K562 (cell line): ENCODE data around the gene PIAS3. TPM values are rescaled to one million over a fixed set of nuclear protein-coding genes. Genes with fewer than 3 reads are reported as not detected.

ENCODE experiments used
- CBX5 ChIP-seq: IDR thresholded peaks from 2 replicates; pipeline ENCODE4 v1.6.1; 2014; ENCODE audit warnings: low read depth, borderline replicate concordance
- CBX8 ChIP-seq: fragments of 200-600 bp; sonication (generic); IDR thresholded peaks from 2 replicates; pipeline ENCODE4 v1.6.1; 2012; ENCODE audit warnings: borderline replicate concordance, mixed run types, low read depth, mild to moderate bottlenecking, moderate library complexity, mixed read lengths, low read length, control low read depth, inconsistent platforms; ENCODE audit not compliant: poor library complexity, severe bottlenecking; ENCODE audit errors: extremely low read depth
- CC2D1A ChIP-seq: fragments of 450-650 bp; IDR thresholded peaks from 2 replicates; pipeline ENCODE4 v1.6.1; 2017; ENCODE audit warnings: mild to moderate bottlenecking
- HNRNPH1 ChIP-seq: fragments of 200-400 bp; formaldehyde crosslinking; optimal IDR thresholded peaks from 2 replicates; pipeline ENCODE3; 2017; ENCODE audit warnings: low read depth, mild to moderate bottlenecking, low read length, moderate library complexity
- LEF1 ChIP-seq: fragments of 450-650 bp; IDR thresholded peaks from 2 replicates; pipeline ENCODE4 v1.6.1; 2016; ENCODE audit warnings: mild to moderate bottlenecking
- MCM2 ChIP-seq: fragments of 450-650 bp; IDR thresholded peaks from 2 replicates; pipeline ENCODE4 v1.6.1; 2017; ENCODE audit warnings: low read depth, mild to moderate bottlenecking
- NFE2L1 ChIP-seq: fragments of 450-650 bp; IDR thresholded peaks from 2 replicates; pipeline ENCODE4 v1.6.1; 2016; ENCODE audit warnings: missing genetic modification characterization, low read depth, mild to moderate bottlenecking, missing compliant biosample characterization, moderate library complexity, borderline replicate concordance
- PTTG1 ChIP-seq: fragments of 450-650 bp; IDR thresholded peaks from 2 replicates; pipeline ENCODE4 v1.6.1; 2016; ENCODE audit warnings: low read depth, mild to moderate bottlenecking, missing genetic modification characterization, missing compliant biosample characterization
- RBFOX2 ChIP-seq: fragments of 200-400 bp; formaldehyde crosslinking; IDR thresholded peaks from 2 replicates; pipeline ENCODE4 v1.6.1; 2017; ENCODE audit warnings: low read depth, mild to moderate bottlenecking, low read length, moderate library complexity
- TFAM ChIP-seq: fragments of 250-450 bp; sonication (Bioruptor Pico); conservative IDR thresholded peaks from 2 replicates; pipeline ENCODE4 v1.5.0; 2021; ENCODE audit warnings: mild to moderate bottlenecking, moderate library complexity
- ZNF583 ChIP-seq: fragments of 250-450 bp; sonication (Bioruptor Pico); IDR thresholded peaks from 2 replicates; pipeline ENCODE4 v1.4.0; 2020
- ZNF589 ChIP-seq: fragments of 200-800 bp; sonication (Bioruptor generic); IDR thresholded peaks from 2 replicates; pipeline ENCODE4 v1.6.1; 2016; ENCODE audit warnings: low read depth, missing genetic modification characterization, missing compliant biosample characterization
- ZNF75A ChIP-seq: fragments of 450-650 bp; formaldehyde crosslinking; IDR thresholded peaks from 2 replicates; pipeline ENCODE4 v1.4.0; 2020; ENCODE audit warnings: mild to moderate bottlenecking
- ZNF780A ChIP-seq: fragments of 250-450 bp; sonication (Bioruptor Pico); IDR thresholded peaks from 2 replicates; pipeline ENCODE4 v1.5.0; 2021; ENCODE audit warnings: mild to moderate bottlenecking
- polyA plus RNA-seq, 8 experiments: library from polyadenylated mRNA; depleted of rRNA in 4 of 8; stranded (reverse) in 5 of 8; unstranded in 3 of 8; fragments of >200 nt; fragmentation: Nextera tagmentation in 2 of 8; fragmentation: Illumina TruSeq in 1 of 8; extraction: Ambion mirVana in 2 of 8; extraction: Trizol in 1 of 8; gene quantifications; 2 replicates each; pipeline versions ENCODE4 v1.2.1 to v1.2.3, GENCODE V29; 2011 to 2014; ENCODE audit warnings: inconsistent platforms in 1 of 8, missing spikeins in 1 of 8
- total RNA-seq, 7 experiments: library from RNA; depleted of rRNA in 6 of 7; stranded (reverse); fragments of >200 nt in 6 of 7; fragmentation: Illumina TruSeq in 2 of 7; extraction: Trizol in 2 of 7; gene quantifications; 2 replicates each; pipeline versions ENCODE4 v1.2.1 to v1.2.3, GENCODE V29; 2011 to 2021; ENCODE audit warnings: low replicate concordance in 1 of 7
- TF ChIP-seq, protein P1 (sequence below): fragments of 450-650 bp; IDR thresholded peaks from 2 replicates; pipeline ENCODE4 v1.6.1; 2016; ENCODE audit warnings: mild to moderate bottlenecking, moderate library complexity

PIAS3 gene
- total and polyA plus RNA-seq, 9 of the 15 experiments (the other 6 are each of a cell fraction or from before 2014, with no cell fraction given): 1.1 to 25.6 (median 7.9) TPM

DNA sequence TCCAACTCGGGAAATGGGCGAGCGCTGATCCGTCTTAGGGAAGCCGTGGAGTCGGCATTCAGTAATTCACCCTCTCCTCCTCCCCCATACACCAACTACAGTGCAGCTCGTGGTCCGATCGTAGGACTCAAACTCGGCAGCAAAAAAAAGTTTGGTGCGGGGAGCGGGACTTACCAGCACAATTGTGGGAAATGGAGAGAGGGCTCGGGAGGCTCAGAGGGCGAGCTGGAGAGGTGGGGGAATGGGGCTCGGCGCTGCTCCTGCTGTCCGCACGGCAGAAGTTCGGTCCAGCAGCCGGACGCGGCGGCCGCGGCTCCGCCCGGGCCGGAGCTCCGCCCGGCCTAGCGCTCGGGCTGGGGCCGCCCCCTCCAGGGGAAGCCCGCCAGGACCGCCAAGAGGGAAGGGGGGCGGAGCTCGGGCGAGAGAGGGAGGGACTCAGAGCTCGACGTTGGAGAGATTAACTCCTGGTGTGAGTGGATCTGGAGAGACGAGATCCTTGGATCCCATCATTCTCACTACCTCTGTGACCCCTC is 676 bp upstream of the PIAS3 start (continued):
- TF ChIP-seq, protein P1, sequence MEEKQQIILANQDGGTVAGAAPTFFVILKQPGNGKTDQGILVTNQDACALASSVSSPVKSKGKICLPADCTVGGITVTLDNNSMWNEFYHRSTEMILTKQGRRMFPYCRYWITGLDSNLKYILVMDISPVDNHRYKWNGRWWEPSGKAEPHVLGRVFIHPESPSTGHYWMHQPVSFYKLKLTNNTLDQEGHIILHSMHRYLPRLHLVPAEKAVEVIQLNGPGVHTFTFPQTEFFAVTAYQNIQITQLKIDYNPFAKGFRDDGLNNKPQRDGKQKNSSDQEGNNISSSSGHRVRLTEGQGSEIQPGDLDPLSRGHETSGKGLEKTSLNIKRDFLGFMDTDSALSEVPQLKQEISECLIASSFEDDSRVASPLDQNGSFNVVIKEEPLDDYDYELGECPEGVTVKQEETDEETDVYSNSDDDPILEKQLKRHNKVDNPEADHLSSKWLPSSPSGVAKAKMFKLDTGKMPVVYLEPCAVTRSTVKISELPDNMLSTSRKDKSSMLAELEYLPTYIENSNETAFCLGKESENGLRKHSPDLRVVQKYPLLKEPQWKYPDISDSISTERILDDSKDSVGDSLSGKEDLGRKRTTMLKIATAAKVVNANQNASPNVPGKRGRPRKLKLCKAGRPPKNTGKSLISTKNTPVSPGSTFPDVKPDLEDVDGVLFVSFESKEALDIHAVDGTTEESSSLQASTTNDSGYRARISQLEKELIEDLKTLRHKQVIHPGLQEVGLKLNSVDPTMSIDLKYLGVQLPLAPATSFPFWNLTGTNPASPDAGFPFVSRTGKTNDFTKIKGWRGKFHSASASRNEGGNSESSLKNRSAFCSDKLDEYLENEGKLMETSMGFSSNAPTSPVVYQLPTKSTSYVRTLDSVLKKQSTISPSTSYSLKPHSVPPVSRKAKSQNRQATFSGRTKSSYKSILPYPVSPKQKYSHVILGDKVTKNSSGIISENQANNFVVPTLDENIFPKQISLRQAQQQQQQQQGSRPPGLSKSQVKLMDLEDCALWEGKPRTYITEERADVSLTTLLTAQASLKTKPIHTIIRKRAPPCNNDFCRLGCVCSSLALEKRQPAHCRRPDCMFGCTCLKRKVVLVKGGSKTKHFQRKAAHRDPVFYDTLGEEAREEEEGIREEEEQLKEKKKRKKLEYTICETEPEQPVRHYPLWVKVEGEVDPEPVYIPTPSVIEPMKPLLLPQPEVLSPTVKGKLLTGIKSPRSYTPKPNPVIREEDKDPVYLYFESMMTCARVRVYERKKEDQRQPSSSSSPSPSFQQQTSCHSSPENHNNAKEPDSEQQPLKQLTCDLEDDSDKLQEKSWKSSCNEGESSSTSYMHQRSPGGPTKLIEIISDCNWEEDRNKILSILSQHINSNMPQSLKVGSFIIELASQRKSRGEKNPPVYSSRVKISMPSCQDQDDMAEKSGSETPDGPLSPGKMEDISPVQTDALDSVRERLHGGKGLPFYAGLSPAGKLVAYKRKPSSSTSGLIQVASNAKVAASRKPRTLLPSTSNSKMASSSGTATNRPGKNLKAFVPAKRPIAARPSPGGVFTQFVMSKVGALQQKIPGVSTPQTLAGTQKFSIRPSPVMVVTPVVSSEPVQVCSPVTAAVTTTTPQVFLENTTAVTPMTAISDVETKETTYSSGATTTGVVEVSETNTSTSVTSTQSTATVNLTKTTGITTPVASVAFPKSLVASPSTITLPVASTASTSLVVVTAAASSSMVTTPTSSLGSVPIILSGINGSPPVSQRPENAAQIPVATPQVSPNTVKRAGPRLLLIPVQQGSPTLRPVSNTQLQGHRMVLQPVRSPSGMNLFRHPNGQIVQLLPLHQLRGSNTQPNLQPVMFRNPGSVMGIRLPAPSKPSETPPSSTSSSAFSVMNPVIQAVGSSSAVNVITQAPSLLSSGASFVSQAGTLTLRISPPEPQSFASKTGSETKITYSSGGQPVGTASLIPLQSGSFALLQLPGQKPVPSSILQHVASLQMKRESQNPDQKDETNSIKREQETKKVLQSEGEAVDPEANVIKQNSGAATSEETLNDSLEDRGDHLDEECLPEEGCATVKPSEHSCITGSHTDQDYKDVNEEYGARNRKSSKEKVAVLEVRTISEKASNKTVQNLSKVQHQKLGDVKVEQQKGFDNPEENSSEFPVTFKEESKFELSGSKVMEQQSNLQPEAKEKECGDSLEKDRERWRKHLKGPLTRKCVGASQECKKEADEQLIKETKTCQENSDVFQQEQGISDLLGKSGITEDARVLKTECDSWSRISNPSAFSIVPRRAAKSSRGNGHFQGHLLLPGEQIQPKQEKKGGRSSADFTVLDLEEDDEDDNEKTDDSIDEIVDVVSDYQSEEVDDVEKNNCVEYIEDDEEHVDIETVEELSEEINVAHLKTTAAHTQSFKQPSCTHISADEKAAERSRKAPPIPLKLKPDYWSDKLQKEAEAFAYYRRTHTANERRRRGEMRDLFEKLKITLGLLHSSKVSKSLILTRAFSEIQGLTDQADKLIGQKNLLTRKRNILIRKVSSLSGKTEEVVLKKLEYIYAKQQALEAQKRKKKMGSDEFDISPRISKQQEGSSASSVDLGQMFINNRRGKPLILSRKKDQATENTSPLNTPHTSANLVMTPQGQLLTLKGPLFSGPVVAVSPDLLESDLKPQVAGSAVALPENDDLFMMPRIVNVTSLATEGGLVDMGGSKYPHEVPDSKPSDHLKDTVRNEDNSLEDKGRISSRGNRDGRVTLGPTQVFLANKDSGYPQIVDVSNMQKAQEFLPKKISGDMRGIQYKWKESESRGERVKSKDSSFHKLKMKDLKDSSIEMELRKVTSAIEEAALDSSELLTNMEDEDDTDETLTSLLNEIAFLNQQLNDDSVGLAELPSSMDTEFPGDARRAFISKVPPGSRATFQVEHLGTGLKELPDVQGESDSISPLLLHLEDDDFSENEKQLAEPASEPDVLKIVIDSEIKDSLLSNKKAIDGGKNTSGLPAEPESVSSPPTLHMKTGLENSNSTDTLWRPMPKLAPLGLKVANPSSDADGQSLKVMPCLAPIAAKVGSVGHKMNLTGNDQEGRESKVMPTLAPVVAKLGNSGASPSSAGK: no peak
- TF ChIP-seq LEF1 (no peak), MCM2 (no peak), ZNF75A (CRISPR knock-in tag) (no peak), CBX5 (no peak), PTTG1 (tag) (no peak), CBX8 (no peak), ZNF583 (CRISPR knock-in tag) (no peak), CC2D1A (no peak; the same call in 1 of the 2 replicates), TFAM (CRISPR knock-in tag) (no peak), RBFOX2 (peak; percentile 78), HNRNPH1 (no peak), ZNF780A (CRISPR knock-in tag) (no peak), ZNF589 (CRISPR knock-in tag) (0 out of 2 replicates have a peak, but pooled peaks have one; percentile 10), NFE2L1 (no peak)
